Endodermal cell (in vitro differentiated cells): ENCODE data around the gene TNPO3. TPM values are rescaled to one million over a fixed set of nuclear protein-coding genes. Genes with fewer than 3 reads are reported as not detected.

Experiments
- DNase-seq: peaks from one replicate; pipeline ENCODE4 v3.0.0-alpha.2; 2017
- H3K27ac ChIP-seq: 2 replicates; pipeline ENCODE4 v1.5.1; 2013; ENCODE audit warnings: mild to moderate bottlenecking, low read depth, low read length, moderate library complexity
- H3K27me3 ChIP-seq: 2 replicates; pipeline ENCODE4 v1.6.1; 2013; ENCODE audit warnings: mild to moderate bottlenecking, low read length, moderate library complexity; ENCODE audit not compliant: insufficient read depth, control insufficient read depth, poor library complexity, severe bottlenecking
- H3K36me3 ChIP-seq: 2 replicates; pipeline ENCODE4 v1.7.0; 2013; ENCODE audit warnings: mild to moderate bottlenecking, low read length, moderate library complexity; ENCODE audit not compliant: control insufficient read depth, insufficient read depth
- H3K4me1 ChIP-seq: one replicate; pipeline ENCODE4 v1.7.0; 2013; ENCODE audit warnings: low read length; ENCODE audit not compliant: control insufficient read depth, insufficient read depth
- H3K4me3 ChIP-seq: 2 replicates; pipeline ENCODE4 v1.5.1; 2013; ENCODE audit warnings: mild to moderate bottlenecking, low read length, moderate library complexity
- H3K9ac ChIP-seq: 2 replicates; pipeline ENCODE4 v1.6.1; 2013; ENCODE audit warnings: mild to moderate bottlenecking, low read length, moderate library complexity; ENCODE audit not compliant: poor library complexity, severe bottlenecking; ENCODE audit errors: extremely low read depth
- H3K9me3 ChIP-seq: 2 replicates; pipeline ENCODE4 v1.6.1; 2013; ENCODE audit warnings: mild to moderate bottlenecking, low read length, moderate library complexity; ENCODE audit not compliant: control insufficient read depth
- H3K27ac Mint-ChIP-seq: 2 replicates; pipeline ENCODE4 v1.8.0; 2020; ENCODE audit warnings: mixed read lengths
- H3K27me3 Mint-ChIP-seq: 2 replicates; pipeline ENCODE4 v1.8.0; 2021; ENCODE audit warnings: mild to moderate bottlenecking, mixed read lengths; ENCODE audit not compliant: insufficient read depth
- H3K36me3 Mint-ChIP-seq: 2 replicates; pipeline ENCODE4 v1.8.0; 2020; ENCODE audit warnings: low read depth, mixed read lengths
- H3K4me1 Mint-ChIP-seq: 2 replicates; pipeline ENCODE4 v1.8.0; 2020; ENCODE audit warnings: mixed read lengths
- H3K4me3 Mint-ChIP-seq: 2 replicates; pipeline ENCODE4 v1.8.0; 2020; ENCODE audit warnings: mild to moderate bottlenecking, moderate library complexity, mixed read lengths
- H3K9me3 Mint-ChIP-seq: 2 replicates; pipeline ENCODE4 v1.8.0; 2020; ENCODE audit warnings: mild to moderate bottlenecking, mixed read lengths
- WGBS, 2 experiments: methylation state at CpG; one replicate each; pipeline versions ENCODE4 v1.1.5 to v1.1.7; 2013; ENCODE audit warnings: missing lambda C conversion rate in 2 of 2, mixed read lengths in 1 of 2; ENCODE audit not compliant: insufficient coverage in 1 of 2, insufficient read length in 1 of 2; 5-methylcytosine and 5-hydroxymethylcytosine counted together
- total RNA-seq, 2 donors: library from RNA; stranded (reverse); fragmentation: NEBNext Ultra II Directional in 1 of 2; extraction: Animal tissue kit (Norgen Biotek cat#: 25700) in 1 of 2; gene quantifications; 2 replicates in 1 of 2; 3 replicates in 1 of 2; pipeline ENCODE4 v1.2.1, GENCODE V29; 2021
- TF ChIP-seq, protein P1 (sequence below): fragments of 200-600 bp; sonication (generic); conservative IDR thresholded peaks from 2 replicates; pipeline ENCODE4 v1.5.0; 2021; ENCODE audit warnings: antibody characterized with exemption, mild to moderate bottlenecking

The TNPO3 gene
- total RNA-seq, 2 donors from 2014 or later: 68.0 to 73.1 TPM

DNA sequence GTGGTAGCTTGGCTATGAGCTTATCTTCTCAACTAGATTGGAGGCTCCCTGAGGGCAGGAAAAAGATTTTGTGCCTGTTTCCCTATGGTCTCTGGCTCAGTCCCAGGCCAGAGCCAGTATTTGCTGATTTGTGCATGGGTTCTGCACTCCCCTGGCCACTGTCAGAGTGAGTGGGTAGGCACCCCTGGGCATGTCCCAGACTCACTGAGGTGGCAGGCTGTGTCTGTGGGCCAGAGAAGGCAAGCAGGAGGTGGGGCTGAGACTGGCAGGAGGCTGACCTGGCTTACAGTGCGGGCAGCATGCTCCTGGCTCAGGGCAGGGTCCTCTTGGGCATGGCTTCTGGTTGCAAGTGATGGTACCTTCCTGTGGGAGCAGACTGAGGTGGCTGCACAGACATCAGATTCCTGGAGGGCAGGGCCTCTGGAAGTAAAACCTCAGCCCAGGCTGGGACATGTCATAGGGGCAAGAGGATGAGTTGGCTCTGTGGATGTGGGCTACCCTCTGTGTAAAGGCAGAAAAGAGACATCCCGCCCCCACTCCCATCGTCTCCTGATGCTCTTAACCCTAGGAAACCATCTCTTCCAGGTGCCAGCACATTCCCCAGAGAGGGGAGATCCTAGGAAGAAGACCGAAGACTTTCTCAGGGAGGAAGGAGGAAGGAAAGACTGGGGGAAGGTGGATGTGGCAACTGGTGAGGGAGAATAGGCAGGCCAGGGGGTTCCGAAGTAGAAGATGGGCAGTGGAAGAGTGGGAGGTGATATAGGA is 148.7 kb downstream of the TNPO3 start:
- no peaks in the 10 kb centered on the region for H3K9me3 Mint-ChIP-seq
- no peak overlapping the region for H3K4me3 Mint-ChIP-seq
- H3K27me3 ChIP-seq: no peaks in the 10 kb centered on the region
- no peak overlapping the region for H3K4me3 ChIP-seq
- peaks cover 7% of the 10 kb centered on the region for H3K27me3 Mint-ChIP-seq
- H3K36me3 Mint-ChIP-seq: peaks cover 34% of the 10 kb centered on the region
- H3K9me3 ChIP-seq: no peaks in the 10 kb centered on the region
- 88 to 91% methylated on average over 2 to 5 of the region's 5 CpGs for WGBS, 2 experiments
- no peak overlapping the region for H3K27ac ChIP-seq
- H3K36me3 ChIP-seq: peaks cover 18% of the 10 kb centered on the region
- H3K9ac ChIP-seq: no peak overlapping the region
- TF ChIP-seq, protein P1, sequence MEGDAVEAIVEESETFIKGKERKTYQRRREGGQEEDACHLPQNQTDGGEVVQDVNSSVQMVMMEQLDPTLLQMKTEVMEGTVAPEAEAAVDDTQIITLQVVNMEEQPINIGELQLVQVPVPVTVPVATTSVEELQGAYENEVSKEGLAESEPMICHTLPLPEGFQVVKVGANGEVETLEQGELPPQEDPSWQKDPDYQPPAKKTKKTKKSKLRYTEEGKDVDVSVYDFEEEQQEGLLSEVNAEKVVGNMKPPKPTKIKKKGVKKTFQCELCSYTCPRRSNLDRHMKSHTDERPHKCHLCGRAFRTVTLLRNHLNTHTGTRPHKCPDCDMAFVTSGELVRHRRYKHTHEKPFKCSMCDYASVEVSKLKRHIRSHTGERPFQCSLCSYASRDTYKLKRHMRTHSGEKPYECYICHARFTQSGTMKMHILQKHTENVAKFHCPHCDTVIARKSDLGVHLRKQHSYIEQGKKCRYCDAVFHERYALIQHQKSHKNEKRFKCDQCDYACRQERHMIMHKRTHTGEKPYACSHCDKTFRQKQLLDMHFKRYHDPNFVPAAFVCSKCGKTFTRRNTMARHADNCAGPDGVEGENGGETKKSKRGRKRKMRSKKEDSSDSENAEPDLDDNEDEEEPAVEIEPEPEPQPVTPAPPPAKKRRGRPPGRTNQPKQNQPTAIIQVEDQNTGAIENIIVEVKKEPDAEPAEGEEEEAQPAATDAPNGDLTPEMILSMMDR: no peak
- no peaks in the 10 kb centered on the region for H3K4me1 ChIP-seq
- peaks cover 12% of the 10 kb centered on the region for H3K4me1 Mint-ChIP-seq
- no peak overlapping the region for H3K27ac Mint-ChIP-seq
- no peak for DNase-seq

DNA sequence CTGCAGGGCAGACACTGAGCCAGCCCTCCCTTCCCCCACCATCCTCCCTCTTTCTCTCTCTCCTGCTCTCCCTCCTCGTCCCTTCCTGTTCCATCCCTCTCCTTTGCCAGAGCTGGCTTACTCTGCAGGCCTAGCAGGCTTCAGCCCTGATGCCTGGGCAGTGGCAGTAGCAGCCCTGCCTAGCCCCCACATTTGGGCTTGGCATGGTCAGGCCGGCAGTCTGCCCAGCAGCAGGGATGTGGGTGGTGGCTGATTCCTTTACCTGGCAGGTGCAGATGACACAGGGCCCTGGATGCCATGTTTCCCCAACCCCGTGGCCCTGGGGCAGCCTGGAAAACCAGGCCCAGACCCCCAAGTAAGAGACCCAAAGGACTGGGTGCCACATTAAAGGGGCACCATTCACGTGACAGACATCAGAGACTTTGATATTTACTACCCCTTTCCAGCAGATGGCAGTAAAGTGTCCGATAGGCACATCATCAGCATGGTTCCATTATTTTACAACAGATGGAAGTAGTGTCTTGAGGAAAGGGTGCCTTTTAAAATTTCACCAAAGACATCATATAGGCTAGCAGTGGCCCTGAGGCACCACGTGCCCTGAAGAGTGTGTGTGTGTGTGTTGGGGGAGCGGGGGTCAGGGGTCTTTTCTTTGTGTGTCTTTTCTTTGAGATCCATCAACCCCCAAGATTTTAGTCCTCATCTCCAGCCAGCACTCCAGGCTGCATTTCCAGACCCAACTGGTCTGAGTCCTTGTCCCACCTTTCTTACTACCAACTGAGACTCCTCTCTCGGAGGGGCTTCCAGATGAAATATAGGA is 150.3 kb downstream of the TNPO3 start:
- H3K27me3 Mint-ChIP-seq: peaks cover 5% of the 10 kb centered on the region
- TF ChIP-seq, protein P1: peak; percentile 77
- no peak overlapping the region for H3K9ac ChIP-seq
- no peak overlapping the region for H3K4me3 ChIP-seq
- H3K36me3 Mint-ChIP-seq: peaks cover 49% of the 10 kb centered on the region
- H3K27ac Mint-ChIP-seq: peak overlapping the region; percentile 17
- peaks cover 5% of the 10 kb centered on the region for H3K4me1 Mint-ChIP-seq
- H3K9me3 ChIP-seq: peaks cover 12% of the 10 kb centered on the region
- peaks cover 11% of the 10 kb centered on the region for H3K9me3 Mint-ChIP-seq
- no peak overlapping the region for H3K4me3 Mint-ChIP-seq
- H3K27ac ChIP-seq: no peak overlapping the region
- H3K27me3 ChIP-seq: no peaks in the 10 kb centered on the region
- H3K4me1 ChIP-seq: no peaks in the 10 kb centered on the region
- H3K36me3 ChIP-seq: peaks cover 27% of the 10 kb centered on the region
- DNase-seq: peak; percentile 60
- WGBS, 2 experiments: 58 to 71% methylated on average over 2 to 6 of the region's 8 CpGs

Other genes with a start within 250 kb of the TNPO3 start
- gene FLNC, start 224.7 kb downstream of the TNPO3 start, total RNA-seq: 10 to 100 TPM in 1 of 2 donors, 1 to 10 TPM in 1; 6.6 to 11.5 TPM
- 100 to 1,000 TPM; 122 to 157 TPM for gene ATP6V1F, start 192.3 kb downstream of the TNPO3 start, total RNA-seq
- 10 to 100 TPM; 21.1 to 33.3 TPM for gene KCP, start 144.4 kb downstream of the TNPO3 start, total RNA-seq
- gene IRF5, start 117.2 kb downstream of the TNPO3 start, total RNA-seq: under 1 TPM; 0.31 to 0.53 TPM
- 10 to 100 TPM; 33.2 to 35.6 TPM for gene TSPAN33, start 89.6 kb upstream of the TNPO3 start, total RNA-seq
- 10 to 100 TPM; 75.5 to 76.2 TPM for gene SMO, start 133.5 kb upstream of the TNPO3 start, total RNA-seq
- 10 to 100 TPM; 30.8 to 31.4 TPM for gene AHCYL2, start 169.9 kb upstream of the TNPO3 start, total RNA-seq